ENCODE measurements around the gene CXXC5. TPM values are rescaled to one million over a fixed set of nuclear protein-coding genes. Genes with fewer than 3 reads are reported as not detected.

The CXXC5 gene
- total RNA-seq, 1 donor from 2014 or later = 93.9 TPM

- no peak for DNase-seq
Observed at GRCh38 chr5:139695178-139695573, 47.0 kb downstream of the CXXC5 start.

DNA sequence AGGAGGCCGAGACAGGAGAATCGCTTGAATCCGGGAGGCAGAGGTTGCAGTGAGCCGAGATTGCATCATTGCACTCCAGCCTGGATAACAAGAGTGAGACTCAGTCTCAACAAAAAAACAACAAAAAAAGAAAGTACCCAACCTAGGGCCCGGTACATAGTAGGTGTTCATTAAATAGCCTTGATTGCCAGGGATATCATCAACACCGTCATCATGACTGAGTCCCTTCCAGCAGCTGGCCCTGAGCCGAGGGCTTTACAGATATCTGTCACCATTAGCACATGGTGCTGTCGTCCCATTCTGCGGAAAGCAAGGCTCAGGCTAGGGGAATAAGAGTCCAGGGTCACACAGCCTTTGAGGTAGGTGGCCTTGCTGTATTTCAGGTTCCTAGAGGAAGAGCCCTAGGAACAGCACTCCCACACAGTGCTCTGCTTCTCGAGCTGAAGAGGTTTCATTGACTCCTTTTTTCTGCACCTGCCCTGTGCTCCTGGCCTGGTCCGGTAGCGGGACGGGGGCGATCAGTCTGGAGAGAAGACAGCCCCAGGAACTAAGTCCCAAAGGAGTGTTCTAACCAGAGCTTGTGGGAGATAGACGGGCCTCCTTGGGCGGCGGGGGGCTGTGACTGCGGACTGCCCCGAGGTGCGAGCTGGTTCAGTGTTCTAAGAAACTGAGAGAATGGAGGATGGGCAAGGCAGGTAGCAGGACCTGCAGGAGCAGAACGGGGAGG, 48.2 kb downstream of the CXXC5 start:
- peak; percentile 39 for DNase-seq

- peak; percentile 93 for DNase-seq
Observed at GRCh38 chr5:139696894-139697658, 48.9 kb downstream of the CXXC5 start.

- peak; percentile 95 for DNase-seq
Observed at GRCh38 chr5:139698490-139699146, 50.5 kb downstream of the CXXC5 start.

- no peak for DNase-seq
Observed at GRCh38 chr5:139699351-139699750, 51.2 kb downstream of the CXXC5 start.

DNA sequence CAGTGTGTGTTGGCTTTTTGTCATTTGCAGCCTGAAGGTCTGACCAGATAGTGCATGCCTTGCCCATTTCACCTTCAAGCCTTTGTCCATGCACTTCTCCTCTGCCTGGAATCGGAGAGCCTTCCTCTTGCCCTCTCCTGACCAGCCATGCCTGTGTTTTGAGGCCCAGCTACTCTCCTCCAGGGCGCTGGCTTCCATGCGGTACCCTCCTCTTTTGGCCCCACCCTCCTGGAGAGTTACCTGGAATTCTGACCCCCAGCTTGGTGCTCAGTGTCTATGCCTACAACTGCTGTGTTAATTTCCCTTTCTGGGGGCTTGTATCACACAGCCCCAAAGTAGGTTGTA, 52.5 kb downstream of the CXXC5 start:
- DNase-seq = no peak

DNA sequence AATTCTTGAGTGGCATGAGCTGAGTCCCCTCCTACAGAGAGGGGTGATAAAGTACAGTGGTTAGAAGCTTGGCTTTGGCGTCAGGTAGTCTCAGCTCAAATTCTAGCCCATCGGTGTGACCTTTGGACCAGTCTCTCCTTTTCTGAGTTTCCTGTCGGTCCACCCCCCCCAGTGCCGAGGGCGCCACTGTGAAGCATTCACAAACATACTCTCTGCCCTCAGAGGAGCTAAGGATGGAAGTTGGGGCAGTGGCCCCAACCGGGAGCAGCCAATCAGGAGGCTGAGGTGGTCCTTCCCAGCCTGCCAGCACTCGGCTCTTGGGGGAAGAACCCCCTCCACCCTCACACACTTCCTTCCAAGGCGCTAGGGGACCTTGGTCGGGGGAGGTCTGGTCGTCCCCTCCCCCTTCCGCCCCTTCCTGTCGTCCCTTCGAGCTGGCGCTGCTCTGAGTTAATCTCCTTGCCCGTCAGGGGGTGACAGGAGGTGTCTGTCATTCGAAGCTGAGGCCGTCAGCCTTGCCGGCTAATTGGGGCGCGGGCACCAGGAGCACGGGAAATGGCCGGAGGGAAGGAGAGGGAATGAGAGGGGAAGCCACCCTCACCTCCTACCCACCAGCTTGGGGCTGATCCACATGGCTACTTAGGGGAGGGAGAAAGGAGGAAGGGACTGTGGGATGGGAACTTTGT, 53.0 kb downstream of the CXXC5 start:
- DNase-seq = peak; percentile 8

- no peak for DNase-seq
Observed at GRCh38 chr5:139702548-139702947, 54.4 kb downstream of the CXXC5 start.

GRCh38 chr5:139704748-139705147, 56.6 kb downstream of the CXXC5 start:
- no peak for DNase-seq

DNA sequence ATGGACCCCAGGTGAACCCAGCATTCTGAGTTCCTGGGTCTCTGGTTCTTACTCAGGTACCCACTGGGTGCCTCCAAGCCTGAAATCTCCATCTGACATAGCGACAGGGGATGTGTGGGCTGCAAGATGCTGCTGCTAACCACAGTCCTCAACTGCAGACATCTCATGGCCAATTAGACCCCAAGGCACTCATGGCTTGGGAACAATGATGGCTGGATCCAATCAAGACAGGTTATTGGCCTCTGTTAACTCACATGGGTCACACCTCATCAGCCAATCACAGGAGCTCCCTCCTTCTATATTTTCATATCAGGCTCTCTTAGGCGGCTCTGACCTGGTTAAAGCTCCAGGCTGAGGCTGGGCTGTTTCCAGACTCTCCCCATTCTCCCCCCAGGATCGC, 57.0 kb downstream of the CXXC5 start:
- DNase-seq = no peak

- DNase-seq = no peak
Observed at GRCh38 chr5:139705655-139706587, 57.8 kb downstream of the CXXC5 start.

- no peak for DNase-seq
Observed at GRCh38 chr5:139707445-139708003, 59.4 kb downstream of the CXXC5 start.

- peak; percentile 59 for DNase-seq
Observed at GRCh38 chr5:139708434-139708861, 60.3 kb downstream of the CXXC5 start.

DNA sequence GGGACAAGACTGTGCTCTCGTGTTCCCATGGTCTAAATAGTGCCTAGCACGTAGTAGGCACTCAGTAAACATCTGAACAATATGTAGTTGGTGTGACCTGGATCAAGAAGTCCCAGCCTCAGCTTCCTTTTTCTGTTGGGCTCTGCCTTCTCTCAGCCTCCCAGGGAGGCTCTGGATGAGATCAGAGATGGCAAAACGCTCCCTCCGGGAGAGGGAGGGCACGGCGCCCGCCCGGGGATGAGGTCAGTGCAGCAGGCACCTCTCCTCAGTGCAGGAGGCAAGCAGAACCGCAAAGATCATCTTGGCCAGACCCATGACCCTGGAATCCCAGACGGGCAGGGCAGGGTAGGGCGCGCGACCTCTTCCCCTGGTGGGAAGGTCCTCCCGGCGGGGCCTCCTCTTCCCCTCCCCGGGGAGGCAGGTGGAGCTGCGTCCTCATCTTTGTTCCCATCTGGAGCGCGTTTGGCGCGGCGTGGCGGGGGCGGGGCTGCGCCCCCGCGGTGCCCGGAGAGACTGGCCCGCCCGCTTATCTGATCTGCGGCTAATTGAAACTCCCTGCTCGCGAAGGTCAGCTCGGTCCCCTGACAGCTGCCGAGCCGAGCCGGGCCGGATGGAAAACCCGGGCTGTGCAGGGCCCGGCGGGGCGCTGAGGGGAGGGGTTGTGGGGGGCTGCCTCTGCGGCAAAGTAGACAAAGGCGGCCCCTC, 60.9 kb downstream of the CXXC5 start:
- peak; percentile 68 for DNase-seq

- peak; percentile 51 for DNase-seq
Observed at GRCh38 chr5:139709582-139710318, 61.6 kb downstream of the CXXC5 start.

- DNase-seq = peak; percentile 83
Observed at GRCh38 chr5:139710319-139711066, 62.3 kb downstream of the CXXC5 start.

GRCh38 chr5:139711067-139711905, 63.1 kb downstream of the CXXC5 start:
- DNase-seq = peak; percentile 84

GRCh38 chr5:139711906-139712224, 63.7 kb downstream of the CXXC5 start:
- DNase-seq = peak; percentile 76
